ENCODE data around the gene KRR1. TPM values are rescaled to one million over a fixed set of nuclear protein-coding genes. Genes with fewer than 3 reads are reported as not detected.

The KRR1 gene
- polyA plus RNA-seq, 3 donors: 8.0 to 14.4 (median 9.0) TPM

DNA sequence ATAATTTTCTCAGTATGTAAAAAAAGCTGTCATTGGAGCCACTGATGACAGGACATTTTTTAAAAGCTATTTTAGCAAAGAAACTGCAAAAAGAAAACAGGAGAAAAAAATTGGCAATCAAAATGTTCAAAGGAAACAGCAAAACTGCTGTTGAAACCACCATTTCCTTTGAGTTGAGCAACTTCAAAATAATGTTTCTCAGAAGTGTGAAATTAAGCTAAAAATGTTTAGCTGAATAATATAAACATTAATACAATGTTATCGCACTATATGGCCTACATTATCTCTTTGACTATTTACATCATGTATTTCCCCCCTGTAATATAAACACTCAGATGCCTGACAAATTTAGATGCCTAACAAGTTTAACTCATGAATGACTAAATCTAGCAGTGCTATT, 54.2 kb downstream of the KRR1 start:
- H3K4me2 ChIP-seq (replicated peaks; ENCODE audit: extremely low read depth, low read length, poor library complexity, severe bottlenecking): peak overlapping the region; percentile 28
- peaks cover 19 to 43% of the 10 kb centered on the region in 2 donors for H3K4me1 ChIP-seq (ENCODE audit: control insufficient read depth in 1 of 2, insufficient read depth in 2 of 2, low read length in 2 of 2)
- H3K36me3 Mint-ChIP-seq: peaks cover 2 to 5% of the 10 kb centered on the region in 2 donors
- peak overlapping the region in 1 of 3 experiments; percentile 8 for H3K4me3 ChIP-seq (replicated peaks in 1 of 3; ENCODE audit: low read depth in 2 of 3, low read length in 3 of 3)
- peak overlapping the region; percentile 1 to 88 (median 79) for H3K27ac Mint-ChIP-seq
- peaks cover 11 to 21% of the 10 kb centered on the region in 2 donors for H3K9me3 ChIP-seq (replicated peaks in 1 of 2; ENCODE audit: control insufficient read depth in 1 of 2, insufficient read depth in 1 of 2, low read length in 2 of 2)
- no CpG with 5 or more reads among the region's 1 CpG for WGBS (ENCODE audit: insufficient coverage)
- peaks cover 10 to 29% (median 20%) of the 10 kb centered on the region in 7 donors for H3K9me3 Mint-ChIP-seq
- peak overlapping the region in 1 of 2 donors; percentile 54 for H3K27ac ChIP-seq (ENCODE audit: low read depth in 1 of 2, low read length in 2 of 2)
- peaks cover 0 to 1% (median 1%) of the 10 kb centered on the region in 3 donors for H3K27me3 Mint-ChIP-seq (ENCODE audit: low read depth in 3 of 3)
- no peak overlapping the region for H2AFZ ChIP-seq (ENCODE audit: insufficient read depth, low read depth, low read length, poor library complexity, severe bottlenecking)
- TF ChIP-seq, protein P1, sequence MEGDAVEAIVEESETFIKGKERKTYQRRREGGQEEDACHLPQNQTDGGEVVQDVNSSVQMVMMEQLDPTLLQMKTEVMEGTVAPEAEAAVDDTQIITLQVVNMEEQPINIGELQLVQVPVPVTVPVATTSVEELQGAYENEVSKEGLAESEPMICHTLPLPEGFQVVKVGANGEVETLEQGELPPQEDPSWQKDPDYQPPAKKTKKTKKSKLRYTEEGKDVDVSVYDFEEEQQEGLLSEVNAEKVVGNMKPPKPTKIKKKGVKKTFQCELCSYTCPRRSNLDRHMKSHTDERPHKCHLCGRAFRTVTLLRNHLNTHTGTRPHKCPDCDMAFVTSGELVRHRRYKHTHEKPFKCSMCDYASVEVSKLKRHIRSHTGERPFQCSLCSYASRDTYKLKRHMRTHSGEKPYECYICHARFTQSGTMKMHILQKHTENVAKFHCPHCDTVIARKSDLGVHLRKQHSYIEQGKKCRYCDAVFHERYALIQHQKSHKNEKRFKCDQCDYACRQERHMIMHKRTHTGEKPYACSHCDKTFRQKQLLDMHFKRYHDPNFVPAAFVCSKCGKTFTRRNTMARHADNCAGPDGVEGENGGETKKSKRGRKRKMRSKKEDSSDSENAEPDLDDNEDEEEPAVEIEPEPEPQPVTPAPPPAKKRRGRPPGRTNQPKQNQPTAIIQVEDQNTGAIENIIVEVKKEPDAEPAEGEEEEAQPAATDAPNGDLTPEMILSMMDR (IDR thresholded peaks at IDR 0.05): no peak
- intact Hi-C loops (cut with micrococcal nuclease): no loop called here
- no peaks in the 10 kb centered on the region for H3K27me3 ChIP-seq (ENCODE audit: control insufficient read depth in 2 of 2, insufficient read depth in 2 of 2, low read length in 2 of 2)
- H3K4me3 Mint-ChIP-seq: peak overlapping the region in 1 of 2 donors; percentile 8
- H3K9ac ChIP-seq (ENCODE audit: insufficient read depth, low read length, poor library complexity, severe bottlenecking): no peak overlapping the region
- DNase-seq: no peak
- no peaks in the 10 kb centered on the region for H3K79me2 ChIP-seq (ENCODE audit: insufficient read depth, low read length)
- peaks cover 37% of the 10 kb centered on the region for H3K4me1 Mint-ChIP-seq
- no peaks in the 10 kb centered on the region for H4K20me1 ChIP-seq (ENCODE audit: insufficient read depth, low read length)
- no peaks in the 10 kb centered on the region for H3K36me3 ChIP-seq (replicated peaks in 1 of 2; ENCODE audit: control insufficient read depth in 1 of 2, insufficient read depth in 2 of 2, low read length in 2 of 2)

DNA sequence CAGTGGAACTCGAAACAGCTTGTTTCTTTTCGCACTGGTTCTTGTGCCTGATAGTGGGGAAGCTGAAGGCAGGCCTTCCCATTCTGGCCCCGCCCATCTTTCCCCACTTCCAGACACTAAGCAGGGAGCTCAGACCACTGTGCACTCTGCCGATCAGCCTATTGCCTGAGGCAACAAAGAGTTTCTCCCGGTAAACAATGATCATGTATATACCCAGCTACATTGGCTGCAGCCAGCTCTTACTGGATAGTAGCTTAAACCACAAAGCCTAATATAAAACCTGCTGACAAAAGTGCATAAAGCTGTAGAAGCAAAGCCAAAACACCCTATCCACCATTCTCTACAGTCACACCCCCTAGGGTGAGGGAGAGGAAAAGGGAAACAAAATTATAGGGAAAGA, 55.6 kb downstream of the KRR1 start:
- DNase-seq: no peak
- Mint-ChIP-seq H3K27me3 (ENCODE audit: low read depth in 3 of 3) (peaks cover 0 to 1% (median 1%) of the 10 kb centered on the region in 3 donors), H3K4me1 (peaks cover 37% of the 10 kb centered on the region), H3K27ac (peak overlapping the region in 1 of 7 donors; percentile 30), H3K9me3 (peaks cover 8 to 28% (median 20%) of the 10 kb centered on the region in 7 donors), H3K4me3 (peak overlapping the region in 1 of 2 donors; percentile 44), H3K36me3 (peaks cover 2 to 5% of the 10 kb centered on the region in 2 donors)
- no peaks in the 10 kb centered on the region for H4K20me1 ChIP-seq (ENCODE audit: insufficient read depth, low read length)
- peaks cover 19 to 43% of the 10 kb centered on the region in 2 donors for H3K4me1 ChIP-seq (ENCODE audit: control insufficient read depth in 1 of 2, insufficient read depth in 2 of 2, low read length in 2 of 2)
- H3K9me3 ChIP-seq (replicated peaks in 1 of 2; ENCODE audit: control insufficient read depth in 1 of 2, insufficient read depth in 1 of 2, low read length in 2 of 2): peaks cover 11 to 21% of the 10 kb centered on the region in 2 donors
- peak overlapping the region; percentile 32 for H2AFZ ChIP-seq (ENCODE audit: insufficient read depth, low read depth, low read length, poor library complexity, severe bottlenecking)
- H3K9ac ChIP-seq (ENCODE audit: insufficient read depth, low read length, poor library complexity, severe bottlenecking): no peak overlapping the region
- no CpG with 5 or more reads among the region's 5 CpGs for WGBS (ENCODE audit: insufficient coverage)
- intact Hi-C loops (cut with micrococcal nuclease): no loop called here
- peak overlapping the region in 1 of 2 donors; percentile 29 for H3K27ac ChIP-seq (ENCODE audit: low read depth in 1 of 2, low read length in 2 of 2)
- H3K4me3 ChIP-seq (replicated peaks in 1 of 3; ENCODE audit: low read depth in 2 of 3, low read length in 3 of 3): peak overlapping the region in 1 of 3 experiments; percentile 38
- no peaks in the 10 kb centered on the region for H3K36me3 ChIP-seq (replicated peaks in 1 of 2; ENCODE audit: control insufficient read depth in 1 of 2, insufficient read depth in 2 of 2, low read length in 2 of 2)
- H3K79me2 ChIP-seq (ENCODE audit: insufficient read depth, low read length): no peaks in the 10 kb centered on the region
- H3K27me3 ChIP-seq (ENCODE audit: control insufficient read depth in 2 of 2, insufficient read depth in 2 of 2, low read length in 2 of 2): no peaks in the 10 kb centered on the region
- H3K4me2 ChIP-seq (replicated peaks; ENCODE audit: extremely low read depth, low read length, poor library complexity, severe bottlenecking): peak overlapping the region; percentile 22
- TF ChIP-seq, protein P1 (IDR thresholded peaks at IDR 0.05): no peak

All from CD14-positive monocyte (primary cell).